Pons (tissue), 1 donor: ENCODE results near the gene ABCE1.
"Not testable (repeated sequence)": the region's sequence is repeated elsewhere in the genome, so short reads cannot be mapped to it uniquely, and the experiment has no call there.

ENCODE experiments used
- DNase-seq: peaks from one replicate; pipeline ENCODE4 v3.0.0-alpha.2; 2016; ENCODE audit warnings: low spot score

ABCE1 gene

DNA sequence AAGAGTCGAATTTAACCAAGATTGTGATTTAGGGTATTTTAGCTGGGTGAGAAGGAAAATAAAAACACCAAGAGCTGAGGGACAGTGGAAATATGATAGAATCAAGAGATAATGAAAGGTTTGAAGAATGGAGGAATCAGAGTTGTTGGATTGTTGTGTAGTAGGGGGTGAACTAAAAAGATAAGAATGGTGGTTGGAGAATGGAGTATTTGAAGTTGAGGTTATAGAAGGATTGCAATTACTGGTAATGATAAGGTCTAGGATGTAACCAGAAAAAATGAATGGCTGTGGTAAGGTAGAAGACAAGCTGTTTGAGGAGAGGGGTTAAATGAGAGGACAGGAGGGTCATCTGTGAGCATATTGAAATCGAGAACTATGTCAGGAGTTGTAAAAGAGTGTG lies 4.5 kb downstream of the ABCE1 start:
- no peak for DNase-seq

DNA sequence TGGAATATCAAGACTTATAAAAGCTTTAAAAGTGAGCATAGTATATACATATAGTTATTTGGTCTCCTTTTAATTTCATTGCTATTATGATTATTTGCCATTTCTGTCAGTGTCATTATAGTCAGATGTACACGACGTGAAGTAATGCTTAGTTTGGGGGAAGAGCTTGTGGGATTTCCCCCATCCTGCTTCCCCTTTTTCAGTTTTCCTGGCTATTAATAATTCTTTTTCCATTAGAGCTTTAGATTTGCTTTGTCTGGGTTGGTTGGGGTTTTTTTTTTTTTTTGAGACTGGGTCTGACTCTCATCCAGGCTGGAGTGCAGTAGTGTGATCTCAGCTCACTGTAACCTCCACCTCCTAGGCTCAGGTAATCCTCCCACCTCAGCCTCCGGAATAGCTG lies 5.4 kb downstream of the ABCE1 start:
- peak; percentile 48 for DNase-seq

DNA sequence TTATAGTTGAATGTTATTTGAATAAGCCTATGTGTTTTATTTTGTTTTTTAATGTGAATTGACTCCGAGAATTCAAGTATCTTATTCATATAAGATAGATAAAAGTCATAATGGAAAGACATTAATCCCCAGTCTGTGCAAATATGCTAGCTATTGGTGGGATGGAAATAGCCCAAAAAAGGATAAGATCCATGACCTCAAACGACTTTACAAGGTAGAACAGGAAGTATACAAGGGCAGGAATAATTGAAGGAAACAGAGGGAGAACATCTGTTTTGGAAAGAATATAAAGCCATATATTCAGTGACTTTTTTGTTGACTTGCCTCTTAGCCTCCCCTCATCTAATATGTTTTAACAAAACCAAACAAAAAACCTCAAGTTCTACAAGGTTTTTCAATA lies 9.0 kb downstream of the ABCE1 start:
- DNase-seq = no peak

DNA sequence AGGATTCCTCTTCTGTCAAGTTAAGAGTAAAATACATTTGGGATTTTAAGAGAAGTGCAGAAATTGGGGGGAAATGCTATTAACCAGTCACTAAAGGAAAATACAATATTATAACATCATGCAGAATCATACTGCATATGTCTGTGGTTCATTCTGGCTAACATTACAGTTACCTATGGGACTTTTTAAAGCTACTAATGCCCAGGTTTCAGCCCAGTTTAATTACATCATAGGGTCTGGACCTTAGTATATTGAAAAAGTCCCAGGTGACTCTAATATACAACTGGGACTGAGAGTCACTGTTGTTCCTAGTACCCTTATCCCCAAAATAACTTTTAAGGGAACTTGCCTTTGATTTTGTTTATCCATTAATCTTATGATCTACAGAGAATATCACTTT lies 10.0 kb downstream of the ABCE1 start:
- DNase-seq = no peak

DNA sequence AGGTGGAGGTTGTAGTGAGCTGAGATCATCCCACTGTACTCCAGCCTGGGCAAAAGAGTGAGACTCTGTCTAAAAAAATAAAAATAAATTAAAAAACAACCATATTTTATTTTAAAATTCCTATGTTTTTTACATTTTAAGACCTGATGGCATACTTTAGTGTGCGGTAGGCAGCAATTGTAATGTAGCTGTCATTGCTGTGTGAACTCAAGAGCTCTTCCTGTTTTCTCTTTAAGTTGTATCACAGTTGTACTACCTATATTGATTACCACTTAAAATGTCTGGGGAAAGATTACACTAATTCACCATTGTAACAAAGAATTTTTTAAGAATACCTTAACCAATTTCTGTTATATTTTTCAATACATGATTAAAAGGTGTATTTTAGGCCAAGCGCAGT lies 27.3 kb downstream of the ABCE1 start:
- no peak for DNase-seq

DNA sequence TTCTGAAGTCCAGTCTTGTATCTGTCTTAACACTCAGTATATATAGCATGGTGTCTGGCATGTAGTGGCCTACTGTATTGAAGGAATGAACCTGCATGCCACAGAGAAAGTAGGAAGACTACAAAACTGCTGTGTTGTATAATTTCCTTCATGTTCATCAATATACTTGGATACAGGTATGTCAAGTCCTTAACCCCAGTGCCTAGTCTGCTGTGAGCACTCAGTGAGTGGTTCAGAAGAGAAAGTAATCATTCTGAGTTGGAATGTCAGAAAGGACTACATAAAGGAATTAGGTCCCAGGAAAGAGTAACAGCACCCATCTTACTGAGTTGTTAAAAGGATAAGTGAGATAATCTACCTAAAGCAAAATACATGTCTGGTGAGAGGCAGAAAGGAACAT lies 32.0 kb downstream of the ABCE1 start:
- no peak for DNase-seq

DNA sequence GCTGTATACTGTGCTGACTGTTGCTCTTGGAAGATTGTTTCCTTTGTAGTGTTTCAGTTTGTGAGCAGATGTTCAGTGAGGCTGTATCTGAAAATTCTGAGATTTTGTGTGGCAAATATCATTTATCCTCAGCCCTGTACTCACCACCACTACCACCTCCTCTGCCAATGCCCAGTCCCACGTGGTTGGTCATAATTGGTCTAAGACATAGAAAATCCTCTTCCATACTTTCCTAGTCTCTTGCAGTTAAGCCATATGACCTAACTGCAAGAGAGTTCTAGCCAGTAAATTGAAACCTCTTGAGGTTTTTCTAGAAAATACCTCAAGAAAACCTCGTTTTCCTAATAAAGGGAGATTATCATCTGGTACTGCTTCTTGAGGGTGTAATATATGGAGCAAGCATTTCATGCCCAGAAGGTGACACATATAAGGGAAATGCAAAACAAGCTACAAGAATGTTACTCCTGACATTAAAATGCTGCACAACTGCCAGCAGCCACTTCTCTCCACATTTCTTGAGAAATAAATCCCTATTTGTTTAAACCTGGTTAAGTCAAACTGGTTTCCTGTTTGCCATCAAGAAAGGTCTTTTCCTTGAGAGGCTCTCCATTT lies 32.8 kb downstream of the ABCE1 start:
- no peak for DNase-seq

DNA sequence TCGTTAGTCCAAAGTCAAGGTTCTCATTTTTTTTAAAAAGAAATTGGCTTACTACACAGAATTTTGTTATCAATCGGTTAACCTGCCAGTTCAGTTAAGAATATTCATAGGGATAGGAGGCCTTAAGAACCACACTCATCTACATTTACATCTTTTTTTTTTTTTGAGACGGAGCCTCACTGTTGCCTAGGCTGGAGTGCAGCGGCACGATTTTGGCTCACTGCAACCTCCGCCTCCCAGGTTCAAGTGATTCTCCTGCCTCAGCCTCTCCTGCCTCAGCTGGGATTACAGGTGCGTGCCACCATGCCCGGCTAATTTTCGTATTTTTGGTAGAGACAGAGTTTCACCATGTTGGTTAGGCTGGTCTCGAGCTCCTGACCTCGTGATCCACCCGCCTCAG lies 33.7 kb downstream of the ABCE1 start:
- DNase-seq = no peak

DNA sequence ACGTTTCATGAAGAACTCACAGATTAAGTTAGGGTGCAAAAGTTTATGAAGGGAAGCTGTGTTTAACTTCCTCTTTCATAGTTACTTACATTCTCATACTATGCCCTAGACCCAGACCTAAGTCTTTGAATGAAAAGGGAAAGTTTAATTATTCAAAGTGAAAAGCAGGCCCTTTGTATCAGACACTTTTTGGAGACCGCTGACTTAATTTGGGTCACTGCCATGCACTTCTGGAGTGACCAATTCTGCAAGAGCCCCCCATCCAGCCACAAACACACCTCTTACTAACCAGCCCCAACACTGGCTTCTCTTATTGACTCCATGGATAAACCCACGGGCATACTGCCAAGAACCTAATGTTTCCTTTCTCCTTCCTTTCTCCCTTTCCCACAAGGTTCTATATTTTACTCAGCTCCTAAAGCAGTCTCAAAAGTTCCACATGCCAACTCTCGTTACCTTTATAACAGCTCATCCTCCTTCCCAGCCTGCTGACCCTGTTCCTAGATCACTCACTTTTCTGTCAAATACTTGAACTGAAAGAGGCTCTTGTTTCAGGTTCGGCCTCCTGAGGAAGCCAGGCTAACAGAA lies 34.5 kb downstream of the ABCE1 start:
- peak; percentile 56 for DNase-seq

DNA sequence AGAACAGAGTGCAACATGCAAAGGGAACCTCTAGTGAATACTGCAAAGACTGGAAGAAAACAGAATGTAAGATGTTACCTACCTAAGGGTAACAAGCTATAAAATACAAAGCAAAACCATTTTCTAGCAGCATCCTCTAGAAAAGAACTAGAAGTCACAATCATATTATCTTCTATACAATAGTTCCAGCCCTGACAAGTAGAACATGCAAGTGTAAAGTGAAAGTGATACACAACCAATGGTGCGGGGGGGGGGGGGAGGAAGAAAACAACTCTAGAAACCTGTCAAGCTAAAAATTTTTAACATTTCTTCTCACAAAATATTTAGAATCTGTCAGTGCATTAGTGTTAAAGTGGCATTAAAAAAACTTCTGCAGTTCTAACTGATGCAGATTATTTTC lies 38.1 kb downstream of the ABCE1 start:
- DNase-seq = not testable (repeated sequence)

DNA sequence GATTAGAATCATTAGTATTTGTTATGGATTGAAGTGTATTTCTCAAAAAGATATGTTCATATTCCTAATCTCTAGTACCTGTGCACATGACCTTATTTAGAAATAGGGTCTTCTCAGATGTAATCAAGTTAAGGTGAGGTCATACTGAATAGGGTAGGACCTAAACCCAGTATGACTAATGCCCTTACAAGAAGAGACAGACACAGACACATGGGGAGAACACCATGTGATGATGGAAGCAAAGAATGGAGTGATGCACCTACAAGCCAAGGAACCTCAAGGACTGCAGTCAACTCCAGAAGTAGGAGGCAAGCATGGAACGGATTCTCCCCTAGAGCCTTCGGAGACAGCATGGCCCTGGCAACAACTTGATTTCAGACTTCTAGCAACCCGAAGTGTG lies 50.9 kb downstream of the ABCE1 start:
- no peak for DNase-seq

DNA sequence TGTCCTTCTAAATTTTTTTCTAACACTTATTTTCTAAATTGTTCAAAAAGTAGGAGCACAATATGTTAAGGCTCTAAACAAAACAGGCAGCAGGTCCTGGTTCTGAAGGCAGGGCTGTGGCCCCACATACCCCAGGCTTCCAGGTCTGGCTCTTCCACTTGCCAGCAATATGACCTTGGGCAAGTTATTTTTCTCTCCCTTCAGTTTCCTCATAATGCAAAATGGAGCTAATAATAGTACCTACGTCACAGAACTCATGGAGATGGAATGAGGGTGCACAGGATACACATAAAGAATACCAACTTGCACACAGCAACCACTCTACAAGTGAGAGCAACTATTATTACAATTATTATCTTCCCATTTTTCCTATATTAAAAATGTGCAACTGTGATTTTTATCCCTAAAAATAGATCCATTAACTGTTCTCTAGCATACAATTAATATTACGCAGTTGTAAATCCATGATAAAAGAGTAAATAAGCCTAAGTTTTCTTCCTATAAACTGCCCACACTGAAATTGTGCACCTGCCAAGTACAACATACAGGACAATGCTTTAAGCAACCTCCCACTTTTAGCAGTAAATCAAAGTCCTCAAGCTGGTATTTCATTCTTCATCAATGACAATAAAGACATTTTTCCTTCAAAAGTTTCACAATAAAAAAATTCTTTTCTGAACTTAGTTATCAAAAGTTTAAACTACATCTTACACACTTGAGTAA lies 55.2 kb downstream of the ABCE1 start:
- DNase-seq = no peak

DNA sequence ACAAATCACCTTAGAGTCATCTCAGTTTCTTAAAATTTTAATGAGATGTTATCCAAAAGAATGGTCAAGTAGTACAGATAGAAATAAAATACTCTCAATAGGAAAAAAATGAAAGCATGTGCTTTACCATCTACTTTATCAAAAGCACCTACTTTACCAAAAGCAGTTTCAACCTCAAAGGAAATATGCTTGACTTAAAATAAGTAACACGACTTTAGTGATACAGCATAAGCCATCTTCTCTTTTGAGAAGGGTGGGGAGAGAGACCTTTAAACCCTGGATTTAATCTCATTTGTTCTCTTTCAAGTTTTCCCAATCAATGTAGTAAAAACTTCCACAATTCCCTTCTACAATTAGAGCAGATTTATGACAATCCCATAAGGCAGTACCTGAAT lies 55.8 kb downstream of the ABCE1 start:
- DNase-seq = no peak

DNA sequence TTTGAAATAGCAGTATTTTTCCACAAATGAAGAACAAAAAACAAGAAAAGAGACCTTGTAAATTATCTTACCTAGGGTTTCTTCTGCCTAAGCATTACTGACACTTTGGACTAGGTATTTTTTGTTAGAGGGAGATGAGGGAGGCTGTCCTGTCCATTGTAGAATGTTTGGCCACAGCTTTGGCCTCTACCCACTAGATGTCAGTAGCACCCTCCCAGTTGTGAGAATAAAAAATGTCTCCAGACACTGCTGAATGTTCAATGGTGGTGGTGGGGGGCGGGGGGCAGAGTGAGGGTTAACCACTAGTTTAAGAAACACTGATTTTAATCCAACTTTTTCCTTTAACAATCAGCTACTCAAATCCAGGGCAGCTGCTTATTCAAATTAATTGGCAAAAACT lies 56.5 kb downstream of the ABCE1 start:
- DNase-seq = peak; percentile 54

DNA sequence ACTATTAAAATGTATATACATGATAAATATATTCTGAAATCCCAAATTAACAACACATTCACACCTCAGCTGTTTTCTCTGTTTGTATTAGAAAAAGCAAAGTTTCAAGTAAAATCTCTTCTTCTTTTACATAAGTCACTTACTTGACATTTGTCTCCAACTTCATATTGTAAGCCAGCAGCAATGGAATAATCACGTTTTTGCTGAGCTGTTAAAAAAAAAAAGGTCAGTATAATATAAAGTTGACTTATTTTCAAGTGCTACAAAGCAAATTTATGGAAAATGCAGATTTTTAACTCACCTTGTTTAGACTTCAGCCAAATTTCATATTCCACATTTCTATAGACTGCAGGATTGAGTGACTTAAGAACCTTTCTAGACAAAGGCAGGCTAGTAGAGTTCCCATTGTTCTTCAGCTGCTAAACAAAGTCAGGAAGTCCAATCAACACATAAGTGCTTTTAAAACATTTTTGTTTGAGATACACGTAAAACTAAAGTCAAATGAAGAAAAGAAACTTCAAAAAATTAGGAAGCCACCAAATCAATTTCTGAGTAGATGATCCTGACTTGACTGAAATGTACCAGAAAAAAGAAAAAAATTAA lies 57.3 kb downstream of the ABCE1 start:
- no peak for DNase-seq

DNA sequence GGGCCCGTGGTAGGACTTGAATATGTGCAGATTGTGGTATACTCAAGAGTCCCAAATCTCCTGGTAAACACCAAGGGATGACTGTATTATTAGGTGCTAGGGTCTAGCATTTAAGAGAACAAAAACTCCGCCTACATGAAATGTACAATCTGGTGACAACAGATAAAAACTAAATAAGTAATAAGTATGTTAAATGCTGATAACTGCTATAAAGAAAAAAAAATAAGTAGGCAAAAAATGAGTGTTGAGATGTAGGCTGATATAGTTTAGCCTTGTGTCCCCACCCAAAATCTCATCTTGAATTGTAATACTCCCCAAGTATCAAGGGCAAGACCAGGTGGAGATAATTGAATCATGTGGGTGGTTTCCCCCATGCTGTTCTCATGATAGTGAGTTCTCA lies 58.9 kb downstream of the ABCE1 start:
- no peak for DNase-seq

DNA sequence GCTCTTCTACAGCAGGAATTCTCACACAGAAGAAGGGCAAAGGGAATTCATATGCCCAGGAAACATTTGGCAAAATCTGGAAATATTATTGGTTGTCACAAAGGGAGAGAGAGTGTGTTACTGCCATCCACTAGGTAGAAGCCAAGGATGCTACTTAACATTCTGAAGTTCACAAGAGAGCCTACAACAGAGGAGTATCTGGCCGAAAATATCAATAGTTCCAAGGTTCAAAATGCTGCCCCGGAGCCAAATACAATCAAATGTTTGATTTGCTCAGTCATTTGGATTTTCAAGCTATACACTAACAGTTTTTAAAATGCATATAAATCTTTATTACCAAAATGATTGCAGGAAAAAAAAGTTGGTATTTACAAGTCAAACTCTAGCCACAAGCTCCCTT lies 63.4 kb downstream of the ABCE1 start:
- no peak for DNase-seq

DNA sequence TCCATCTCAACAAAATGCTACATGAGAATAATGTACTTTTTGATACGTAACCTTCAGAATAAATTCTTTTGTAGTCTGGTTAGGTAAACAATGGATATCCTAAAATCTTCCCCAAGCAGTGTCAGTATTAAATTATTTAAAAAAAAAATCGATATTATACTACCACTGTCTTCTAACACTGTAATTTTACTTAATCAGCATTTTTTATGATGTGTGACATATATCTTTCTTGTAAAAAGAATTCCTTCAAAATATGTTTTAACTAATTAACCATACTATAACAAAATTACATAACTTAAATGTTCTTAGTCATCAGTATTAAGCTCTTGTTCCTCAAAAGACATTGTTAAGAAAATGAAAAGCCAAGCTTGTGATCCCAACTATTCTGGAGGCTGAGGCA lies 69.8 kb downstream of the ABCE1 start:
- no peak for DNase-seq

DNA sequence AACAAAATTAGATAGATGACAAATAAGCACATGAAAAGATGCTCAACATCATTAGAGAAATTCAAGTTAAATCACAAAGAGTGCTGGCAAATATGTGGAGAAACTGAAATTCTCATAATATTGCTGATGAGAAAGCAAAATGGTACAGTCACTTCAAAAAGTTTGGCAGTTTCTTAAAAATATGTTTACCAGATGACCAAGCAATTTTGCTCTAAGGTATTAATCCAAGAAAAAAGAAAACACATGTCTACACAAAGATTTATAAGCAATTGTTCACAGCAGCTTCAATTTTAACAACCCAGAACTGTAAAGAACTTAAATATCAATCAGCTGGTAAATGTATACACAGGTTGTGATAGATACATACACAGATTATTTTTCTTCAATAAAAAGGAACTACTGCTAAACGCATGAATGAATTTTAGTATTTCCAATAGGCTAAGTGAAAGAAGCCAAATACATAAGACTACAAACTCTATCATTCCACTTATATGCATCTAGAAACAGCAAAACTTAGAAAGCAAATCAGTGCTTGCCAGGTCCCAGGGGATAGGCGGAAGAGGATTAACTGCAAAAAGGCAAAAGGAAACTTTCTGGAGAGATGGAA lies 70.6 kb downstream of the ABCE1 start:
- DNase-seq = no peak

DNA sequence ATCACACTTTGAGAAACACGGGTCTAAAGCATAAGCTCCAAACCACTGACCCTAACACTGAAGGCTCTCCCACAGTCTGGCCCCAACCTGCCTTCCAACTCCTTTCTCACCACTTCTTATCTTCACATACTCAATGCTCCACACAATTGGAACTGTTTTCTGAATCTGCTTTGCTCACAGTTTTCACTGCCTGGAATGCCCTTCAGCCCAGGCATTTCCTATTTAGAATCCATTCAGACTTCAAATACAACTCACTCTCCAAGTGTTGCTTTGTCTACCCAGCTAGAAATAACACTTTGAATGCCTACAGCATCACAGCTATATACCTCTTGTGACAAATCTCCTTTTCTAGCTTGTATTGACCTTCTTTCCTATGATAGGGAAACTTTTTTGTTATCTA lies 72.1 kb downstream of the ABCE1 start:
- no peak for DNase-seq

DNA sequence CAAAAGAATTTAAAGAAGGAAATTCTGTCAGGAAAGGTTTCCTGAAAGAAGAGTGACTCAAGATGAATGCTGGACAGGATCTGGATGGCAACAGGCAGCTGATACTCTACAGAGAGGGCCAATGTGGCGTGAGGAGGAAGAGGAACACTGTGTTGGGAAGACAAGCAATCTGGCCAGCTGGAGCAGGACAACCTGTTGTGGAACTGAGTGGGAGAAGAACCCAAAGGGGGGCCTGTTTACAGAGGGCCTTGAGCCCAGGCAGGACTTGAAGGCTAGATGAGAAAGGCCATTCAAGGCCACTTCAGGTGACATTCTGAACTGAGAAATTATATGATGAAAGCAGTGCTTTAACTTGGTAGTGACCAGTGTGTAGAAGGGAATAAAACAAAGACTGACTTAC lies 73.8 kb downstream of the ABCE1 start:
- no peak for DNase-seq

DNA sequence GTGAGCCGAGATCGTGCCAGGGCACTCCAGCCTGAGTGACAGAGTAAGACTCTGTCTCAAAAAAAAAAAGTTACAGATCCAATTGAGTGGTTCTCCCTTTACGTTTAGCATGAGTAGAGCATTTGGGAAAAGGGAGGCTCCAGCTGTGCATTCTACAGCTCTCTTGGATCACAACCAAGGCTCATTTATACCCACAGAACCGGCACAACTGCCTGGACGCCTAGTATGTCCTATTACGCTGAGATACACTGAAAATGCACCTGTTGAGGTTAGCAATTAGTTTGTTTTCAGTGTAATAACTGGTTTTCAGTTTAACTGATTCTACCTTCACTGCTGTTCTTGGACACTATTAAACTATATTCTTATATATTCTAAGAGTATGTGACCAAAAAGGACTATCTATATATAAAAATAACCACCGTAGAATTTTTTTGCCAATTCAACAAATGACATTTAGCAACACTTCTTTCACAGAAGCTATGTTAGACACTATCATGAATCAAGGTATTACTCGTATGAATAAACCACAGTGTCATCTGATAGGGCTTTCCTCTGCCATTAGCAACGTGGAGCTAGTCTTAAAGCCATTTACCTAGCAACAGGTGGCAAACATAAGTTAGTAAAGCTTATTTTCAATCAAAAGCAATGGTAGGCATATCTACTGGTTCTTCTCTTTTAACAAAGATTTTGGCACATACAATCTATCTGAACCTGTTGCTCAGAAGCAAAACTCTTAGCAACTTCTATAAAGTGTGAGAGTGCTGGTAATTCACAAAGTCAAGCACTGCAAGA lies 78.7 kb downstream of the ABCE1 start:
- DNase-seq = no peak
